ENCODE measurements around the gene NOTUM.
A peak's percentile ranks its signal among the peaks of the same experiment; 100 is the strongest.

Gene NOTUM

DNA sequence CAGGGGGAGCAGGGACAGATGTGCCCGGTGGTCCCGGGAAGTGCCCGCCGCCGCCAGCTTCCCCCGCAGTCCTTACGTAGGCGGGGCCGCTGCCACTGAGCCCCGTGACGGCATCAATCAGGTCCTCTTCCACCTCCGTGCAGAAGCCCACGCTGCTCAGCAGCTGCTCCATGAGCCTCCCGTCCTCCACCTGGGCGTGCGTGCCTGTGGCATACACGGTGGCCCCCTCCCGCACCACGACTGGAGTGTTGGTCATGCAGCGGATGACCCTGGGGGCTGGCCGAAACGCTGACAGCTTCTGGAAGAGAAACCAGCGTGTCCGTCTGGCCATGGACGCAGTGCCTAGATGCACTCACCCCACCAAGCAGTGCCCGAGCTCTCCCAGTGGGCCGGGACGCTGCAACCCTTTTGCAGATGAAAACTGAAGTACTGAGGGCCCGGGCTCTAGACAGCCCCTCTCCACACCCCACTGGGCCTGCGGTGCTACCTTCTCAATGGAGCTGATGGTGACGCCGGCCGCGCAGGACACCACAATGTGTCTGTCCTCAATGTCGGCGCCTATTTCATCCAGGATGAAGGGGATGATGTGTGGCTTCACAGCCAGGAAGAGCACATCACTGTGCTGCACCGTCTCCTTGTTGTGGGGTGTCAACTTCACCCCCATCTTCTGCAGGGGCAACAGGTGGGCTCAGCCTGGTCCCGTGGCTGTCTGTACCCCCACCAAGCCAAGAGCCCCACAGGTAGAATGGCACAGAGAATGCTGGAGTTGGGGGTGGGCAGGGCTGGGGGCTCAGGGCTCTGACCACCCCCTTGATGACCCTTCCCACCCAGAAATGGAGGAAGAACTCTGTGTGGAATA is 25.9 kb downstream of the NOTUM start:
- no peak for DNase-seq

DNA sequence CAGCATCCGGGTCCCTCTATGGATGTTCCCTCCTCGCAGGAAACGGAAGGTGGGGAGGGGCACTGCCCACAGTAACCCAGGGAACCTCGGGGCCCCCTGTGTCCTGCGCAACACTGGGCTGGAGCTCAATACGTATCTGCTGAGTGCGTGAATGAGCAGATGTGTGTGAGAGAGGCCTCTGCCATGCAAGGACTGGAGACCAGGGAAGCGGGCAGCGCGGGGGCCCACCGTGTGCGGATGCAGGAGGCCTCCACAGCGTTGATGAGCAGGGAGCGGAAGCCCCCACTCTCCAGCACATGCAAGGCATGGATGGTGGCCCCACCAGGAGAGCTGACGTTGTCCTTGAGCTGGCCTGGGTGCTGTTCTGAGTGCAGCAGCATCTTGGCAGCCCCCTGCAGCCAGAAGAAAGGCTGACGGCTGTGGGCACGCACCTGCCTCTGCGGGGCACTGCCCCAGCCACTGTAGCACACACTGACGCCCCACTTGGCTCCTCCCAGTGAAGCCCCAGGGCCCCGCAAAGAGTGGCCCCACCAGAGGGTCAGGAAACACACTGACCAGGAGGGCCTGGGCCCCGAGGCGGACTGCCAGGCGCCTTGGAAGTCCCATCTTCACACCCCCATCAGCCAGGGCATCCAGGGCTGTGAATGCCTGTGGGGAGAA is 26.8 kb downstream of the NOTUM start:
- DNase-seq = no peak

- DNase-seq = no peak
Measured at GRCh38 chr17:81933178-81933699, 27.7 kb downstream of the NOTUM start.

GRCh38 chr17:81932333-81932983 is 28.5 kb downstream of the NOTUM start:
- no peak for DNase-seq

- no peak for DNase-seq
Measured at GRCh38 chr17:81931557-81932332, 29.2 kb downstream of the NOTUM start.

DNA sequence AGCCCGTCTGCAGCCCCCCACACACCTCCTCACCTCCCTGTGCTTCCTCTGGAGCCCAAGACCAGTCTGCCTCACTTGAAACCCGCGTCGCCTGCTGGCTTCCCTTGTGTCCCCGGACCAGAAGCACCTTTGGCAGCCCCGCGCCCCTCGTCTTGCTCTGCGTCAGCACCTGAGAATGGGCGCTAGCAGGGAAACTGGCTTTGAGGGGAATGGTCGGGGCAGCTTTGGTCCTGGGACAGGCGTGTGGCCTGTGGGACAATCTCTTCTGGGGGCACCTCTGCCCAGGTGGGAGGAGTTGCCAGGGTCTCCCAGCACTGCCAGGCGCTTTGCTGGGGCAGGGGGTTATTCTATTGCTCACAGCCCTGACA is 29.8 kb downstream of the NOTUM start:
- DNase-seq = peak; percentile 41

GRCh38 chr17:81930142-81931125 is 30.6 kb downstream of the NOTUM start:
- DNase-seq = peak; percentile 48

DNA sequence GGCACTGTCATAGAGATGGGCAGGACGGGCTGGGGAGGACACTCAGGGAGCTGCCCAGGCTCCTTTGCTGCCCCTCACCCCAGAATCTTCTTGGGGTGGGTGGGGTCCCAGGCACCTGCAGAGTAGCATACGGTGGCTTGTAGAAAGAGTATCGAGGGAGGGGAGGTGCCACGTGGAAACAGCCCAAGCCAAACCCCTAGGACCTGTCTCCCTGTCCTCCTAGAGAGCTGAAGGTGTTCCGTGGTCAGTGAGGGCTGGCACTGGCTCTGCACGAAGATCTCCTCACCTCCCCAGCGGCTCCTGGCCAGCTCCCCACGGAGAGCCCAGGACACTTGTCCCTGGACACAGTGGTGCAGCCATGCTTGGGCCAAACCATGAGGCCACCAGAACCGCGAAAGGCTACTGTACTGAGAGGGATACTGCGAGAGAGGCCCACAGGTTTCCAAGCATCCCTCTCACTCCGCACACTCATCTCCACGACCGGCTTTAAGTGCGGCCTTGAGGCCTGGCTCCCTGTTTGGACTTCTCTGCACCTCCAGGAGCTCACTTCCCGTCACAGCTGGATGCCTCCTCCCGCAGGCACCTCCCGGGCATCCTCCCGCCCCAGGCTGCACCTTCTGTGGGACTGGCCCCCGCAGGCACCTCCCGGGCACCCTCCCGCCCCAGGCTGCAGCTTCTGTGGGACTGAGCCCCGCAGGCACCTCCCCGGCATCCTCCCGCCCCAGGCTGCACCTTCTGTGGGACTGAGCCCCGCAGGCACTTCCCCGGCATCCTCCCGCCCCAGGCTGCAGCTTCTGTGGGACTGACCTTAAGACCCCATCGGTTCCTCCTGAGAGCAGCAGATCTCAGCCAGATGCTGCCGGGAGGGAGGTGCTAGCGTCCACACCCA is 31.5 kb downstream of the NOTUM start:
- DNase-seq = no peak

- peak; percentile 38 for DNase-seq
Measured at GRCh38 chr17:81928544-81929252, 32.3 kb downstream of the NOTUM start.

DNA sequence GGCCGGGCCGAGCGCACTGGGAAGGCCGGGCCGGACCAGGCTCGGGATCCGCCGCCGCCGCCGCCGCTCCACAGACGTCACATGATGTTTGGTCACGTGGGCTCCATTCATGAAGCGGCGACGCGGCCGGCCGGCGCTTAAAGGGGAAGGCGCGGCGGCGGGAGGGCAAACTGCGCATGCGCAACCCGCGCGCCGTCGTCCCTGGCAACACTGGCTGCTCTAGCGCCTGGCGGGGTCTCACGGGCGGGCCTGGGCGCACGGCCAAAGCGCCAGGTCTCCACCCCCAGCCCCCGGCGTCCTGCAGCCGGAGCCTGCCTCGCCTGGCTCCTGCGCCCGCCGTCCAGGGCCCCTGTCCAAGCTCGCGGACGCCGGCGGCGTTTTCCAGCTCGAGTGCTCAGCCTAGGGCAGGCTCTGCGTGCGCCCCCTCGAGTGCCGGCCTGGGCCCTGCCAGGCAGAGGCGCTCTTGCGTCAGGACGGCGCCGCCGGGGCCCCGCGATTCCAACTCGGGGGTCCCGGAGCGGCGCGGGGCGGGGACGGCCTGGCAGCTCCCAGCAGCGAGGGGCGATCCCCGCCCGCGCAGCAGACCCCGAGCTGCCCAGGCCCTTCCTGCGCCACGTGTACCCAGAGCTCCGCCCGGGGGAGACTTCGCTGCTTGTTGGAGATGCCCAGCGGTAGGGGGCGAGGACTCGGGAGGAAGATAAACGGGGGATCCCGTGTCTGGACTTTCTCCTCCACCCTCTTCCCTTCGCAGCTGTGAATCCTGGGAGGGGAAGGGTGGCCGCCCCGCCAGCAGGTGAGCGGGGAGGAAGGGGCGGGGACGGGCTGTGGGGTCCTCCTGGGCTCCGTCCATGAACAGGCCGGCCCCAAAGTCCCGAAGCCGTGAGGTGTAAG is 33.1 kb downstream of the NOTUM start, which contains the start of gene MAFG:
MAFG (minus strand) TSS at position 83 of the 891 bp plus-strand sequence. CDS start 4,550 bp downstream, outside the sequence.
- peak; percentile 97 for DNase-seq

DNA sequence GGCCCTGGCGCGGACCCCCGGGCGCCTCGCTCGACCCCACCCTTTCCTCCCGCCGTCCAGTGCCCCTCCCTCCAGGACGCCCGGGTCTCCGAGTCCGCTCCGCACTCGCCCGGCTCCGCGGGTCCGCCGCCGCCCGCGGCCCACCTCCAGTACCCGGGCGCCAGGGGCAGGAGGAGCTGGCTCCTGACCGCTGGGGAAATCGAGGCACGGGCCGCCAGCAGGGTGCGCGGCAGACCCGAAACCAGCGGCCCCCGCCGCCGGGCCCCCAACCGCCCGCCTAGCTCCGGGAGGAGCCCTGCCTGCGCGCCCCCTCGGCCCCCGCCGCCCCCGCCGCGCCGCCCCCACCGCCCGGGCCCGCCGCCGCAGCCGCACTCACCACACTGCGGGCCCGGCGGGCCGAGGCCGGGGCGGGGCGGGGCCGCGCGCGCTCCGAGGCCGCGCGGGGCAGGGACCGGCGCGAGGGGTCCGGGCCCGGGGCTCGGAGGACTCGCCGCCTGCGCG is 33.8 kb downstream of the NOTUM start:
- DNase-seq = peak; percentile 65

DNA sequence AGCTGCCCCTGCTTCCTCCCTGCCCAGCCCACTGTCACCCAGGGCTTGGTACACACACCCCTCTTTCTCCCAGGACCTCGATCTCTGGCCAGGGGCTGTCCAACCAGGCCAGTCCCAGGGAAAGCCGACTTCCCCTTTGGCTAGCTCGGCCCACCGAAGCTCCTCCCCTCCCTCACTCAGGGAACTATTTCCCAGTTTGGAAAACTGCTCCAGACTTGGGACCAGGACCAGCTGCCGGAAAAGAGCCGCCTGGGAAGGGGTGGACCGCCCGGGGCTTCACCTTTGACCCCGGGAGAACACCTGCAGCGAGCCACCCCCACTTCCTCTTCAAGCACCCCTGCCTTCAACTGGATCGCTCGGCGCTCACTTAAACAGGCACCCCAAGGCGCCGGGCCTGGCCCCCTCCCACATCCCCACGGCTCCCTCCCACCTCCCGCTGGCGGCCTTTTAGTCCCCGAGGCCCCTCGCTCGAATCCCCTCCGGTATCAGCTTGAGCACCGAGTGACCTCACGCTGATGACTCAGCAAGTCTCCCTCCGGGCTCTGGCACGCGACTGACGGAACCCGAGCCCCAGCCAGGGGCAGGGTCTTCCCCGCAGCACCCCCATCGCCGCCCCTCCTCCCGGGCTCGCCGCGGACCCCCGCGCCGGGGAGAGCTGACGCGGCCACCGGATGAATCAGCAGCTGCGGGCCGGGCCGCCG is 34.4 kb downstream of the NOTUM start:
- peak; percentile 74 for DNase-seq

DNA sequence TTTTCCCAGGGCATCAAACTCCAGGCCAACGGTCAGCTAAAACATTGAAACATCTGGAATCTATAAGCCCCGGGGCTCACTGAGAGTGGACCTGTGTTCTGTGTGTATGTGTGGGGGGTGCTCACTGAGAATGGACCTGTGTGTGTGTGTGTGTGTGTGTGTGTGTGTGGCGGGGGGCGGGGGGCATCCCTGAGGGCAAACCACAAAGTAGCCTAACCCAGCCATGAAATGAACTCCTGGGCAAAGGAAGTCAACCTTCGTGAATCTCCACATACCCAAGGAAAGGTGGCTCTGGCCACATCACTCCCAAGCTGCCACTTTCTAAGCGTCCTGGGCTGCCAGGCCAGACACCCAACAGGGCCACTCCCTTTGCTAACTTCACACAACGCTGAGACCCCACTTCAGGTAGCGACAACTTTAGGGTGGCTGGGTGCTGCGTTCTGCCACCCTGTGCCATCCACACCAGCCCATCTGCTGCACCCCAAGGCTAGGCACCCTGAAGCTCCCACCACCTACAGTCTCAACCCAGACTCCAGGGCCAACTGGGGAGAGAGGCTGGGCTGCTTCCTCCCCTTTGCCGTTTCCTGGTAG is 35.0 kb downstream of the NOTUM start:
- peak; percentile 46 for DNase-seq

DNA sequence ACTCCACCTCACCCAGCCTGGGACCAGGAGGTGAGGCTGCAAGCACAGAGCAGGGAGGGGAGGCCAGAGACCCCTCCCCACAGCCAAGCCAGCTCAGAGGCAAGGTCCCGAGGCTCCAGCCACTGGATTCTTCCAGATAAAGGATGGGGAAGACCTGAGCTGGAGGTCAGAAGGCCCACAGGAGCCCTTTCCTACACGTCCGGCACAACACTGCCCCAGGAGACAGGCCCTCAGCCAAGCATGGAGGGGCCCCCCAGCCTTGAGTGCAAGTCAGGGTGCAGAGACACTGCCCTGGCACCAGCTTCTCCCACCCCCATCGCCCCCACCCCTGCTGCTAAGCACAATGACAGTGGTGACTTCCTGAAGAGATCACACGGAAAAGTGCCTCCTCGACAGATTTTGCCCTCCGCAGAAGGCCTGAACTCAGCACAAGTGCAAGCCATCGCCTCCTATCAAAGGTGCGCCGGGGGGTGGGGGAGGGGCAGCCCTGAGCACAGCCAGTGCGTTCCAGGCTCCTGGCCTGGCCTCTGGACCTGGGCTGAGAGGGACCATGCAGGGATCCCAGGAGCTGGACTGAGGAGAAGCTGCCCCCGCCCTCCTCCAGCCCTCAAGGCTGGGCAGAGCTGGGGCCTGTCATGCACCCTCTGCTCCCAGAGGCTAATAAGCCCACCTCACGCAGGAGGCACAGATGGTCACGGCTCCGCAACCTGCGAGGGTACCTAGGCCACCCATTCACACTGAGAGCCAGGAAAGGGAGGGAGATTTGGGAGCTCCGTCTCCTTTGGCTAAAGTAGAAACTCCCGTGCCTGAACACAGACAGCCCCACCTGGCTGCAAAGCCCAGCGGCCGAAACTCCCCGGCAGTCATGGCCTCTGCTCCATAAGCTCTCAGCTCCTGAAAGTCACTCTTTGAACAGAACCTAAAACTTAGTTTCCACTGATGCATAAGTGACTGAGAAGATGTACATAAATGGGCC is 36.1 kb downstream of the NOTUM start:
- DNase-seq = no peak

- DNase-seq = peak; percentile 68
Measured at GRCh38 chr17:81923302-81924260, 37.4 kb downstream of the NOTUM start.

All from left hindlimb (tissue), 1 donor.